T-cell (primary cell): ENCODE results near the gene RACGAP1. TPM values are rescaled to one million over a fixed set of nuclear protein-coding genes. Genes with fewer than 3 reads are reported as not detected.
A peak's percentile ranks its signal among the peaks of the same experiment; 100 is the strongest.

ENCODE experiments used
- ATAC-seq, 4 experiments: fragments of 200-7000 bp in 3 of 4; fragments of 150-1000 bp in 1 of 4; cut with Tn5 transposase; replicated peaks in 1 of 4; 1 replicate in 3 of 4; 2 replicates in 1 of 4; pipeline ENCODE4 v1.10.0; 2021; ENCODE audit warnings: moderate library complexity in 3 of 4, mild to moderate bottlenecking in 2 of 4, moderate number of reproducible peaks in 1 of 4
- CTCF ChIA-PET, 2 donors: fragments of 300-600 bp; sonication (Branson Sonifier 250); formaldehyde crosslinking; loops; one replicate each; lab custom pipeline; 2022; ENCODE audit warnings: antibody characterized with exemption in 2 of 2; lab: Charles Lee
- POLR2A ChIA-PET, 2 donors: fragments of 300-600 bp; sonication (Branson Sonifier 250); formaldehyde crosslinking; loops; one replicate each; lab custom pipeline; 2022; ENCODE audit warnings: antibody characterized with exemption in 2 of 2; lab: Charles Lee
- DNase-seq, 35 experiments: peaks; one replicate each; pipeline versions ENCODE4 v3.0.0 to v3.0.0-alpha.2; 2013 to 2023
- H3K27ac ChIP-seq: one replicate; pipeline ENCODE4 v1.5.1; 2013; ENCODE audit warnings: low read length
- H3K27me3 ChIP-seq, 2 experiments: replicated peaks in 1 of 2; 1 replicate in 1 of 2; 2 replicates in 1 of 2; pipeline versions ENCODE4 v1.6.1 to v1.7.0; 2013; ENCODE audit warnings: low read length in 1 of 2, mixed read lengths in 1 of 2; ENCODE audit not compliant: control insufficient read depth in 2 of 2, insufficient read depth in 2 of 2; ENCODE audit errors: extremely low read depth in 1 of 2
- H3K36me3 ChIP-seq, 2 donors: 1 replicate in 1 of 2; 2 replicates in 1 of 2; pipeline versions ENCODE4 v1.6.1 to v1.7.0; 2013; ENCODE audit warnings: low read length in 1 of 2; ENCODE audit not compliant: control insufficient read depth in 2 of 2, insufficient read depth in 1 of 2; ENCODE audit errors: extremely low read depth in 1 of 2
- H3K4me1 ChIP-seq, 2 experiments: 1 replicate in 1 of 2; 2 replicates in 1 of 2; pipeline versions ENCODE4 v1.6.1 to v1.7.0; 2013; ENCODE audit warnings: low read length in 2 of 2, mixed read lengths in 1 of 2; ENCODE audit not compliant: insufficient read depth in 2 of 2, control insufficient read depth in 1 of 2; ENCODE audit errors: extremely low read depth in 1 of 2
- H3K4me3 ChIP-seq, 2 donors: 1 replicate in 1 of 2; 2 replicates in 1 of 2; pipeline versions ENCODE4 v1.5.1 to v1.7.0; 2013; ENCODE audit warnings: mild to moderate bottlenecking in 2 of 2, low read length in 1 of 2, moderate library complexity in 1 of 2; ENCODE audit not compliant: control insufficient read depth in 1 of 2; ENCODE audit errors: extremely low read depth in 1 of 2
- H3K9me3 ChIP-seq: 2 replicates; pipeline ENCODE4 v1.7.0; 2013
- H3K27ac Mint-ChIP-seq, 2 donors: one replicate each; pipeline ENCODE4 v1.8.0; 2020 to 2021; ENCODE audit warnings: mild to moderate bottlenecking in 2 of 2, mixed read lengths in 2 of 2
- H3K27me3 Mint-ChIP-seq, 2 donors: one replicate each; pipeline ENCODE4 v1.8.0; 2021 to 2022; ENCODE audit warnings: mixed read lengths in 2 of 2
- H3K36me3 Mint-ChIP-seq: one replicate; pipeline ENCODE4 v1.8.0; 2021; ENCODE audit warnings: mixed read lengths
- H3K4me1 Mint-ChIP-seq, 3 donors: one replicate each; pipeline ENCODE4 v1.8.0; 2020 to 2022; ENCODE audit warnings: mixed read lengths in 3 of 3, mild to moderate bottlenecking in 1 of 3
- H3K4me3 Mint-ChIP-seq, 3 donors: one replicate each; pipeline ENCODE4 v1.8.0; 2020 to 2022; ENCODE audit warnings: mild to moderate bottlenecking in 3 of 3, mixed read lengths in 3 of 3, moderate library complexity in 3 of 3
- H3K9me3 Mint-ChIP-seq, 3 donors: one replicate each; pipeline ENCODE4 v1.8.0; 2020 to 2022; ENCODE audit warnings: mixed read lengths in 3 of 3
- WGBS: methylation state at CpG from one replicate; pipeline ENCODE4 v1.1.5; 2013; ENCODE audit warnings: missing lambda C conversion rate; ENCODE audit not compliant: insufficient coverage; 5-methylcytosine and 5-hydroxymethylcytosine counted together
- total RNA-seq, 35 experiments: library from RNA in 6 of 35; stranded (reverse) in 6 of 35; fragments of 120-200 nt in 1 of 35; gene quantifications; one replicate each; pipeline versions ENCODE4 v1.2.1 to v1.2.4 and lab custom pipeline; 2013 to 2026

RACGAP1 gene
- total RNA-seq, 5 donors from 2014 or later (not counting 1 experiment from before 2014, with no cell fraction given) = 5.5 to 14.8 (median 13.9) TPM

GRCh38 chr12:49943625-49943960 lies 81.7 kb downstream of the RACGAP1 start:
- WGBS = 88% methylated on average over 1 of the region's 1 CpG
- H3K36me3 Mint-ChIP-seq = no peaks in the 10 kb centered on the region
- peaks cover 0 to 12% of the 10 kb centered on the region in 2 experiments for H3K27me3 ChIP-seq
- no peak overlapping the region for H3K4me3 Mint-ChIP-seq
- peaks cover 0 to 21% of the 10 kb centered on the region in 2 experiments for H3K4me1 ChIP-seq
- H3K4me3 ChIP-seq = no peak overlapping the region
- ATAC-seq = no peak
- POLR2A ChIA-PET = interaction anchor here in 1 of 2 donors (0.6 kb wide), 1 partner anchor 125 kb away, joined by 5 read pairs; no protein-coding TSS in a partner anchor
- no peak overlapping the region for H3K27ac ChIP-seq
- peak in 1 of 35 experiments; percentile 11 for DNase-seq
- CTCF ChIA-PET = no interaction called here
- H3K36me3 ChIP-seq = no peaks in the 10 kb centered on the region
- no peaks in the 10 kb centered on the region for H3K9me3 Mint-ChIP-seq
- H3K4me1 Mint-ChIP-seq = peaks cover 17 to 47% (median 29%) of the 10 kb centered on the region in 3 donors
- H3K9me3 ChIP-seq = no peaks in the 10 kb centered on the region
- peak overlapping the region; percentile 66 to 74 for H3K27ac Mint-ChIP-seq
- peaks cover 0 to under 1% of the 10 kb centered on the region in 2 donors for H3K27me3 Mint-ChIP-seq

- peak in 1 of 4 experiments; percentile 60 for ATAC-seq
- no peaks in the 10 kb centered on the region for H3K36me3 ChIP-seq
These were observed 82.2 kb downstream of the RACGAP1 start for GRCh38 chr12:49942921-49943624.

GRCh38 chr12:49942512-49942893 lies 82.8 kb downstream of the RACGAP1 start:
- Mint-ChIP-seq H3K9me3 (no peaks in the 10 kb centered on the region), H3K27me3 (no peaks in the 10 kb centered on the region), H3K27ac (peak overlapping the region; percentile 44 to 69), H3K4me1 (peaks cover 17 to 47% (median 29%) of the 10 kb centered on the region in 3 donors), H3K4me3 (no peak overlapping the region), H3K36me3 (no peaks in the 10 kb centered on the region)
- CTCF ChIA-PET = interaction anchor here in 1 of 2 donors (0.6 kb wide), 1 partner anchor 123 kb away, joined by 3 read pairs; no protein-coding TSS in a partner anchor
- H3K4me3 ChIP-seq = no peak overlapping the region
- H3K9me3 ChIP-seq = no peaks in the 10 kb centered on the region
- no peak overlapping the region for H3K27ac ChIP-seq
- peaks cover 0 to 21% of the 10 kb centered on the region in 2 experiments for H3K4me1 ChIP-seq
- WGBS = 94% methylated on average over 2 of the region's 3 CpGs
- H3K36me3 ChIP-seq = no peaks in the 10 kb centered on the region
- peaks cover 0 to 8% of the 10 kb centered on the region in 2 experiments for H3K27me3 ChIP-seq
- no peak for ATAC-seq
- DNase-seq = no peak
- POLR2A ChIA-PET = no interaction called here

More at GRCh38 chr12:49942921-49943624, 82.2 kb downstream of the RACGAP1 start:
- 68% methylated on average over 10 of the region's 14 CpGs for whole genome bisulfite sequencing
- Mint-ChIP-seq H3K27ac (peak overlapping the region; percentile 44 to 74), H3K27me3 (no peaks in the 10 kb centered on the region), H3K9me3 (no peaks in the 10 kb centered on the region), H3K36me3 (no peaks in the 10 kb centered on the region), H3K4me3 (no peak overlapping the region), H3K4me1 (peaks cover 17 to 47% (median 29%) of the 10 kb centered on the region in 3 donors)
- ChIA-PET POLR2A (interaction anchor here in 1 of 2 donors (0.6 kb wide), 1 partner anchor 125 kb away, joined by 5 read pairs; no protein-coding TSS in a partner anchor), CTCF (interaction anchor here in 1 of 2 donors (0.6 kb wide), 1 partner anchor 123 kb away, joined by 3 read pairs; no protein-coding TSS in a partner anchor)
- Histone ChIP-seq H3K9me3 (no peaks in the 10 kb centered on the region), H3K4me3 (no peak overlapping the region), H3K4me1 (peaks cover 0 to 21% of the 10 kb centered on the region in 2 experiments), H3K27me3 (peaks cover 0 to 8% of the 10 kb centered on the region in 2 experiments), H3K27ac (no peak overlapping the region)
- DNase-seq = no peak

GRCh38 chr12:49941556-49942511 lies 83.5 kb downstream of the RACGAP1 start:
- ATAC-seq (no peak), DNase-seq (no peak)
- Mint-ChIP-seq H3K4me3 (no peak overlapping the region), H3K9me3 (no peaks in the 10 kb centered on the region), H3K36me3 (no peaks in the 10 kb centered on the region), H3K27ac (peak overlapping the region in 1 of 2 donors; percentile 72), H3K4me1 (peaks cover 17 to 47% (median 29%) of the 10 kb centered on the region in 3 donors), H3K27me3 (no peaks in the 10 kb centered on the region)
- Histone ChIP-seq H3K27me3 (peaks cover 0 to 8% of the 10 kb centered on the region in 2 experiments), H3K27ac (no peak overlapping the region), H3K36me3 (no peaks in the 10 kb centered on the region), H3K9me3 (no peaks in the 10 kb centered on the region), H3K4me1 (peaks cover 0 to 21% of the 10 kb centered on the region in 2 experiments), H3K4me3 (no peak overlapping the region)
- POLR2A ChIA-PET = no interaction called here
- CTCF ChIA-PET = interaction anchor here in 1 of 2 donors (0.6 kb wide), 1 partner anchor 122 kb away, joined by 3 read pairs; no protein-coding TSS in a partner anchor
- WGBS = 89% methylated on average over 7 of the region's 13 CpGs

GRCh38 chr12:49939707-49940106 lies 85.6 kb downstream of the RACGAP1 start:
- Mint-ChIP-seq H3K27me3 (peaks cover 2 to 8% of the 10 kb centered on the region in 2 donors), H3K4me1 (peaks cover under 1 to 32% (median 15%) of the 10 kb centered on the region in 3 donors), H3K27ac (no peak overlapping the region), H3K4me3 (no peak overlapping the region), H3K36me3 (no peaks in the 10 kb centered on the region), H3K9me3 (no peaks in the 10 kb centered on the region)
- Histone ChIP-seq H3K4me3 (no peak overlapping the region), H3K36me3 (no peaks in the 10 kb centered on the region), H3K27ac (no peak overlapping the region), H3K4me1 (peaks cover 0 to 12% of the 10 kb centered on the region in 2 experiments), H3K27me3 (peaks cover 0 to 11% of the 10 kb centered on the region in 2 experiments), H3K9me3 (no peaks in the 10 kb centered on the region)
- ATAC-seq (no peak), DNase-seq (no peak)
- WGBS = 100% methylated on average over 1 of the region's 1 CpG
- POLR2A ChIA-PET = no interaction called here
- CTCF ChIA-PET = no interaction called here

- H3K4me1 Mint-ChIP-seq = peaks cover 0 to 28% (median 12%) of the 10 kb centered on the region in 3 donors
- Histone ChIP-seq H3K4me1 (peaks cover 0 to 11% of the 10 kb centered on the region in 2 experiments), H3K27me3 (peaks cover 0 to 11% of the 10 kb centered on the region in 2 experiments), H3K9me3 (no peaks in the 10 kb centered on the region), H3K27ac (no peak overlapping the region), H3K36me3 (no peaks in the 10 kb centered on the region), H3K4me3 (no peak overlapping the region)
- POLR2A ChIA-PET = interaction anchor here in 1 of 2 donors (0.5 kb wide), 1 partner anchor 11 kb away, joined by 6 read pairs; no protein-coding TSS in a partner anchor
- H3K9me3 Mint-ChIP-seq = no peaks in the 10 kb centered on the region
- DNase-seq (no peak), ATAC-seq (no peak)
- CTCF ChIA-PET = no interaction called here
- no peak overlapping the region for H3K27ac Mint-ChIP-seq
- no peak overlapping the region for H3K4me3 Mint-ChIP-seq
- no peaks in the 10 kb centered on the region for H3K36me3 Mint-ChIP-seq
- peaks cover 2 to 11% of the 10 kb centered on the region in 2 donors for H3K27me3 Mint-ChIP-seq
These were observed 86.0 kb downstream of the RACGAP1 start for GRCh38 chr12:49939307-49939706.
